Measurements from ENCODE around the gene CKAP2L.
A peak's percentile ranks its signal among the peaks of the same experiment; 100 is the strongest.

CKAP2L gene

GRCh38 chr2:112760149-112760548 is 4.3 kb downstream of the CKAP2L start:
- DNase-seq: no peak

DNA sequence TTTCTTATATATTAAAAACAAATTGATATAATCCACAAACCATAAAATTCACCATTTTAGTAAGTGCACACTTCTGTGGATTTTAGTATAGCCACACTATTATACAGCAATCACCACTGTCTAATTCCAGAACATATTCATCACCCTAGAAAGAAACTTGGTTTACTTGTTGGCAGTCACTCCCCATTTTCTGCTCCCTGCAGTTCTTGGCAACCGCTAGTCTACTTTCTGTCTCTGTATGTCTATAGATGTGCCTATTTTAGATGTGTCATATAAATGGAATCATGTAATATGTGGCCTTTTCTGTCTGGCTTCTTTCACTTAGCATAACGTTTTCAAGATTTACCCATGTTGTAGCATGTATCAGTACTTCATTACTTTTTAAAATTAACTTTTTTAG is 5.7 kb downstream of the CKAP2L start:
- no peak for DNase-seq

DNA sequence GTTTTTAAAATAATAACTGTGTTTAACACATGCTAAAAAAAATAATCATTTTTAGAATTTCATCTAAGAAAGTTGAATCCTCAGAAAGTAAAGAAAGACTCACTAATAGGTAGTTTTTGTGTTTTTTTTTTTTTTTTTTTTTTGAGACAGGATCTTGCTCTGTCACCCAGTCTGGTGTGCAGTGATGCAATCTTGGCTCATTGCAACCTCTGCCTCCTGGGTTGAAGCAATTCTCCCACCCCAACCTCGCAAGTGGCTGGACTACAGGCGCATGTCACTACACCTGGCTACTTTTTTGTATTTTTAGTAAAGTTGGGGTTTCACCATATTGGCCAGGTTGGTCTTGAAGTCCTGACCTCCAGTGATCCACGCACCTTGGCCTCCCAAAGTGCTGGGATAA is 7.1 kb downstream of the CKAP2L start:
- no peak for DNase-seq

DNA sequence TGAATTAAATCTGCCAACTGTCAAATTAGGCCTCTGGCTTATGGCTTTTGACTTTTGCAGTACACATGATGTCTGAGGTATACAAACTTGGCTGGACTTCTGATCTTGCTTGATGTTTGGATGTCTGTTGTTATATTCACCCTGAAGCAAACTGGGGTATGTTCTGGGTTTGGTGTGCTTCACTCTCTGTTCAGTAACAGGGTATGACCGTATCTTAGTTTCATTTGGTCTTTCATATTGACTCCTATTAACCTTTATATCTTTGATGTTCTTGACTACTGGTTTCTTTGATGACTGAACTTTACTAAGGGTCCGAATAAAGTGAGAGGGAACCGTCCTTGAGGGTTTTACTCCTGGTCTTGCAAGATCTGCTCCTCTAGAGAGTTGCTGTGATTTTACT is 8.2 kb downstream of the CKAP2L start:
- no peak for DNase-seq

- DNase-seq: no peak
These were observed 9.0 kb downstream of the CKAP2L start for GRCh38 chr2:112755444-112755843.

DNA sequence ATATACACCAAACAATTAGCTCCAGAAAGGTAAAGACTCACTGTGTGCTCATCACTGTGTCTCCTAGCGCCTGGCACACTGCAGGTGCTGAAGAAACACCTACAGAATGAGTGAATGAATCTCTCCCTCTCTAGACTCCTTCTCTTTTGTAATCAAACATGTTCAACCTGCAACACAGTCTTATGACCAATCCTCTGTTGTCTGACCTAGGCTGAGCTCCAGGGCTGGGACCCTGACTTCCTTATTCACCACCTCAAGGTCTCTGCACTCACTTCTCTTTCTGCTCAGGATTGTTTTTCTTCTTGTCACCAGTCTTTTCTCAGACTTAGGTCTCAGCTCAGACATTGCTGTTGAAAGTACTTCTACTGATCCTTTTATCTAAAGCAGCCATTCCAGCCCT is 9.8 kb downstream of the CKAP2L start:
- no peak for DNase-seq

GRCh38 chr2:112752667-112753066 is 11.7 kb downstream of the CKAP2L start:
- DNase-seq: no peak

DNA sequence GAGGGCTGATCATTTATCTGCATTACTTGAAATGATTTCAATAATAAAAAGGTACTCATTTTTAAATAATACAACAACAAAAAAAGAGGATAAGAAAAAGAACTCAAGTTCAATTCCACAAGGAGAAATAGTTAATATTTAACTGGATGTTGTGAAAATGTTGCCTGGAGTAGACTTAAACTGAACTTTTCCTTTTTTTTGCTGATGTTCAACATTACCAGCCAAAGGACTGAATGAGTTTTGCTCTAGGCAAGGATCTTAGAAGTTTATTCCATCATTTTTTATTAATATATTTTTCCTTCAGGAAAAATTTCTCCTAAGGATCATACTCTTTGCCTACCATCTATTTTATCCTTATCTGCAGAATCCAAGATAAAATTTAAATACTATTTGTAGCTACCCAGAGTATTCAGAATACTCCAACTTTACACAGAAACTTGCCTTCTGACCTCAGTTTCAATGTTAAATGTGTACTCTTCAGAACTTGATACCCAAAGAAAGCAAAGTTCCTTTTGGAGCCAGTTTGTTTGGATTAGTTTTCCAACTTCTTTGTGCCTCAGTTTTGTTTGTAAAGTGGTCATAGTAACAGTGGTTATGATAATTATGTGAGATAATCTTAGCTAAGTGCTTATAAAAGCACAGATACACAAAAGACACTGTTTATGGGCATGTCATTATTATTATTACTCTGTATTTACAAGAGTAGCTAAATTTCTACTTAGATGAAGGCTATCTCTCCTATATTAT is 12.8 kb downstream of the CKAP2L start:
- no peak for DNase-seq

DNA sequence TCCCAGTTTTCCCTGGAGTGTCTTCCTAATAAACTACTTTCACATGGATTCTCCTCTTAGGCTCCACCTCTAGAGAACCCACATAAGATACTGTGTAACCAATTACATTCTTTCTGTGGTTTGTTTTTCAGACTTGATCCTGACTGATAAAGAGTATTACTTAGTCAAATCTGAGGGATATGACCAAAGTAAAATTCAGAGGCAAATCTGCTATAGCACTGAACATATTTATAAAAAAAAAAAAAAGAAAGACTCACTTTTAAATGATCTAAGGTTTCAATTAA is 13.9 kb downstream of the CKAP2L start:
- DNase-seq: no peak

GRCh38 chr2:112749755-112750559 is 14.5 kb downstream of the CKAP2L start:
- peak; percentile 73 to 75 for DNase-seq

DNA sequence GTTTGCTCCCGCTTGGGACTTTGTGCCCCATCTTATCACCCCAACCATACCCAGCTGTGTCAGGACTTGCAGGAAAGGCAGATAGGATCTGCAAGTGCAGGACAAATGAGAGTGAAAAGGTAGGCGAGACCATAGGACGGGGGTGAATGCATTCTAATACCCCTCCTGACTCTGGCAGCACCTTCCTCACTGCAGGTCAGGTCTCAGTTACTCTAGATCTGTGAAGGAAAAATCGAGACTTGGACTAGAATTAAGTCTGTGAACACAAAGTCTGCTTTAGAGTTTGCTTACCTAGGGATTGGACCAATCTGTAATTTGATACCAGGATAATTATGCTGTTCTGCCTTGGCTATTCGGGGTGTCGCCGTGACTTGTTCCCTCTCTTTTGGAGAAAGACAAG is 23.9 kb downstream of the CKAP2L start:
- DNase-seq: no peak

- no peak for DNase-seq
These were observed 26.7 kb downstream of the CKAP2L start for GRCh38 chr2:112737542-112738232.

DNA sequence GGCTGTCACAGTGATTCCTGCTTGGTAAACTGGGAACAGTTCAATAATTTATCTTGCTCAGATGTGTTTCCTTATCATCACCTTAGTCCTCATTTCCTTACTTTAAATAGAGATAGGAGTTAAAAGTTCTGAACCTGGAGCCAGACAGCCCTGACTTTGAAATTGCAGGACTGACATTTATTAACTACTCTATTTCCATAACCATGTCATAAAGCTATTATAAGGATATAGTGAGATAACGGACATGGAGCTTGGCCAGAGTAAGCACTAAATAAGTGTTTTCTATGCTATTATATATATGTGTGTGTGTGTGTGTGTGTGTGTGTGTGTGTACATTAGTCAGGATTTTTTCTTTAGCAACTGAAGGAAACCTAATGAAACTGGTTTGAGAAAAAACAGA is 30.5 kb downstream of the CKAP2L start:
- no peak for DNase-seq

DNA sequence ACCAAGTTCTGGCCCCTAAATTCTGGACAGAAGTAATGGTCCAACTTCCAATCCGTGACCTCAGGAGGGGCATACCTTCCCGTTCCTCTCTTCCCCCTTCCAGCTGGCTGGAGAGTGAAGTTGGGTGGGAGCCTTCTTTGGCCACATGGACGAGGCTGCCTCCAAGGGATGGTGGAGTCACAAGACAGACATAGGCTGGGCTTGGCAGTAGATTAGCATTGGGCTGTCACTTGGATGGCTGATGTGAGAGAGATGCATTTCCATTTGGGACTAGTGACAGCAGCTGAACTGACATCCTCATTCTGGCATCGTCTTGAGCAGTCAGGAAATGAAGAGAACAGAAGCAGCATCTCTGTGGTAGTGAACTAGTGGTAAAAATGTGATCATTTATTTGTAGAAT is 31.0 kb downstream of the CKAP2L start:
- DNase-seq: no peak

- DNase-seq: no peak
These were observed 32.9 kb downstream of the CKAP2L start for GRCh38 chr2:112731479-112731878.

GRCh38 chr2:112730791-112731190 is 33.6 kb downstream of the CKAP2L start:
- no peak for DNase-seq

DNA sequence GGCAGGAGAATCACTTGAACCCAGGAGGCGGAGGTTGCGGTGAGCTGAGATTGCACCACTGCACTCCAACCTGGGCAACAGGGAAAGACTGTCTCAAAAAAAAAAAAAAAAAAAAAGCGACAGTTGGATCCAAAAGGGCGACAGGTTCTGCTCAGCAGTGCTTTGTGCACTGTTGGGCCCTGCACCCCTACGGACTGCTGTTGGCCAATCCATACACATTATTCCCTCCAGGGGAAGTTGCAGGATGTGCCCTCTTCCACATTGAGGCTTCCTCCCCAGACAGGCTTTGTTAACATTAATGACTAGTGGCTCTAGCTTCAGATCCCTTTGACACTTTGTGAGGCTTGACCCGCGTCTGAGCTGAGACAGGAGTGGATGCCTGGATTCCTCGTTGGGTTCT is 34.2 kb downstream of the CKAP2L start:
- DNase-seq: no peak

- DNase-seq: no peak
These were observed 35.8 kb downstream of the CKAP2L start for GRCh38 chr2:112728378-112729175.

GRCh38 chr2:112728029-112728362 is 36.4 kb downstream of the CKAP2L start:
- DNase-seq: no peak

DNA sequence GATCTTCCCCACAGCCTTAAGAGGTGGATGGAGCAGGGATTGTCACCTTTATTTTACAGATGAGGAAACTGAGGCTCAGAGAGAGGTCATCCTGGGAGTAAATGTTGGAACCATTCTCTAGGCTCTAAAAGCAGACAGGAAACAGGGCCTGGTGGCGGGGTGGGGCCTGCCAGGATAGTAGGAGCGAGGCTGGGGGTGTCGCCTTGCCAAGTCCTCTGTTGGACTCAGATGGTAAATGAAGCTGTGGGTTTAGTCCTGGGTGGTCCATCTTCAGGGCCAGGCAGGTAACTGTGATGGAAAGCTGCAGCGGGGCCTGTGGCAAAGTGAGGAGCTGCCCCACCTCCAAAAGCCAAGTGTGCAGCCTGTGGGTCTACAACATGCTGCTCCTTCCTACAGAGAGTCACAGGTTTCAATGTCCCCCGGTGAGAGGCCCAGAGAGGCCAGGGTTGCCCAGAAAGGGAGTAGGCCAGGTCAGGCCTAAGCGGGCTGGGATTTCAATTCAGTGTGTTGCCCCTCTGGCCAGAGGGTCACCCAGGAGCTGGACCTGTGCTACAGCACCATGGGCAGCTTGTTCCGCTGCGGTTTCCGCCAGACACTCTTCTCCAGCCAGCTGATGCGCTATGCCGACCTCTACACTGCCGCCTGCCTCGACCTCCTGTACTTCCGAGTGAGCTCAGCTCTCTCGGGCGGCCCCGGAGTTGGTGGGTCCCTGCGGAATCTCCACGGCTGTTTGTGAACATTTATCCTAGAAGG is 37.0 kb downstream of the CKAP2L start:
- no peak for DNase-seq

DNA sequence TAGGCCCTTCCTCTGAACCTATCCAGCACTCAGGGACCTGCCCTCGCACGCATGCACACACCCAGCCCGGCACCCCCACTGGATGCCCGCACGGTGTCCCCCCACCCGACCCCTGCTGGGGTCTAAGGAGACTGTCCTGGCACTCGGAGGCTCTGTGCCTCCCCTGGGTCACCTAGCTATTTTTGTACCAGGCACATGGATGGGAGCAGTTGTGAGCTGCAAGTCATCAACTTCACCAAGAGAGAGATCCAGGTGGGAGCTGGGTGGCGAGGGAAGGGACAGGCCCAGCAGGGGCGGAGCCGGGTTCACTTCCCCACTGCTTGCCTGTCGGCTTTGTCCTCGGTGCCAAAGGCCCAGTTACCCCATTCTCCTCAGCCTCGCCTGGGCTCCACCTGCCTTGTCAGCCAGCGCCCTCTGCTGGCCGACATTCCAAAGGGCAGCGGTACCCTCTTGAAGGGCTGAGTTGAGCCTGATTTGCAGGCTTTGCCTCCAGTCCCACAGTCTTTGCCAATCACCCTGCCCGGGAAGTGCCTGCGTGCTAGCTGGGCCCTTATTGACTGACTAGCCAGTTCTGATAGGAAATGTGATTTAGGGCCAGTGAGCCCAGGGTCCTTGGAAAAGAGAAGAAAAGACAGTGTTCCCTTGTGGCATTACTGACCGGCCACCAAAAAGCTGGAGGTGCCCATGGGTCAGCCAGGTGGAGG is 37.8 kb downstream of the CKAP2L start:
- DNase-seq: peak; percentile 80 to 86
